Inflammatory macrophage (primary cell): ENCODE measurements around the gene FOXD2.
"Not testable (repeated sequence)": the region's sequence is repeated elsewhere in the genome, so short reads cannot be mapped to it uniquely, and the experiment has no call there.

ENCODE experiments used
- DNase-seq, 2 donors: peaks; one replicate each; pipeline ENCODE4 v3.0.0-alpha.2; 2020 to 2022

Gene FOXD2

GRCh38 chr1:47440599-47441081 is 2.8 kb downstream of the FOXD2 start:
- DNase-seq: no peak

DNA sequence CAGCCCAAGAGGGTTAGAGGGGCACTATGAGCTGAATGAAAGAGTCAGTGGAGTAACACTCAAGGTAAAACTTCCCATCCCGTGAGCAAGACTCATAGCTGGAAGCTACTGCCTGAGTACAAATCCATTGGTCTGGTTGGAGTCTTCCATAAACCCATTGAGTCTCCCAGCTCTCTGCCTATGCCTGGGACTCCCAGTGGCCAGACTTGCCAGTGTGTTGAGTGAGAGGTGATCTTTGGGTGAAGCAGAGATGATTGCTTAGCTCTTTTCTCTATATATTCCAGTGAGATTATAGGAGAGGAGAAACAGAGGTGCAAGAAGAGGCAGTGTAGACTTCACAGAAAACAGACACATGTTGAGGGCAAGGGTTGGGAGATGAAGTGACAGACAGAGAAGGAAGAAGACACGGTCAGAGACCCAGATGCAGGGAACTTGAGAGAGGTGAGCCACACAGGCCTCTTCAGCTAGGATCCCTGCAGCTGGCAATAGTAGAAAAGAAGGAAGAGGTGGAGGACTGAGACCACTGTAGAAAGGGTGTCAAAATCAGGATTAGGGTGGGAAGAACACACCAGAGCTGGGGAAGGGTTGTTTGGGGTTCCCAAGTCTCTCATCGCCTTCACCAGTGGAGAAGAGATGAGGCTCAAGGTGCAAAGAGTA is 3.7 kb downstream of the FOXD2 start:
- DNase-seq: no peak

GRCh38 chr1:47442202-47442601 is 4.4 kb downstream of the FOXD2 start:
- peak in 1 of 2 donors; percentile 26 for DNase-seq

- DNase-seq: no peak
Measured at GRCh38 chr1:47442842-47443529, 5.1 kb downstream of the FOXD2 start.

DNA sequence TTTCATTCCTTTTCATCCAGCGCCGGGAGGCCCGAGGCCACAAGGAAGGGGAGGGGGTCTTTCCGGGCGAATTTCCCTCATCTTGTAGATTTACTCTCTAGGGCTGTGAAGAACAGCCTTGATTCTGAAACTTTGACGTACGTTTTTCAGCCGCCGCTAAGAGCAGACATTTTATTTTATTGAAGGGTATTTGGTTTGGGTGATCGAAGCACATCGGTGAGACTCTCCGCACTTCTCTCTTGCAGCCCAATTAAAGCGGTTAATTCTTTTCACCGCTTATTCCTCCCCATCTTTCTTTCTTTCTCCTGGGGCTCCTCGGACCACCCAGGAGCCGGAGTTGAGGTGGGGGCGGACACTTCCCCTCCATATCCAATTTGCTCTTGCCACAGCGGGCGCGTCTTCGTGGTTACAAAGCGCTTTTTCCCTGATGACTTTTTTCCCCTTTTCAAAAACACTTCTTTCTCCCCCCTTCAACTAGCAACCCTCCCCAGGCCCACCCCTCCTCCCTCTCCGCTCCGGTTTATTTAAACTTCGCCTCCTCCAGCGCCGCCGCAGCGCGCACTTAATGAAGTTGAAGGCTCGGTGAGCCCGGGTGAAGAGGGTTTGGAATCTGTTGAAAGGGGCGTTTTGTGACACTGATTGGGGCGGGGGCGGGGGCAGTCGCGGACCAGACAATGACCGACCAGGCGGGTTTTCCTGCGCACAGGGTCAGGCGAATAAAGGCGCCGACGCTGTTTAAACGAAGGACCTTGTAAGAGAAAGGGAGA is 5.9 kb downstream of the FOXD2 start:
- DNase-seq: no peak

GRCh38 chr1:47444297-47444561 is 6.4 kb downstream of the FOXD2 start:
- no peak for DNase-seq

- DNase-seq: peak in 1 of 2 donors; percentile 47
Measured at GRCh38 chr1:47444562-47445465, 7.0 kb downstream of the FOXD2 start.

- DNase-seq: no peak
Measured at GRCh38 chr1:47445823-47446550, 8.1 kb downstream of the FOXD2 start.

GRCh38 chr1:47448462-47449222 is 10.8 kb downstream of the FOXD2 start:
- DNase-seq: no peak

DNA sequence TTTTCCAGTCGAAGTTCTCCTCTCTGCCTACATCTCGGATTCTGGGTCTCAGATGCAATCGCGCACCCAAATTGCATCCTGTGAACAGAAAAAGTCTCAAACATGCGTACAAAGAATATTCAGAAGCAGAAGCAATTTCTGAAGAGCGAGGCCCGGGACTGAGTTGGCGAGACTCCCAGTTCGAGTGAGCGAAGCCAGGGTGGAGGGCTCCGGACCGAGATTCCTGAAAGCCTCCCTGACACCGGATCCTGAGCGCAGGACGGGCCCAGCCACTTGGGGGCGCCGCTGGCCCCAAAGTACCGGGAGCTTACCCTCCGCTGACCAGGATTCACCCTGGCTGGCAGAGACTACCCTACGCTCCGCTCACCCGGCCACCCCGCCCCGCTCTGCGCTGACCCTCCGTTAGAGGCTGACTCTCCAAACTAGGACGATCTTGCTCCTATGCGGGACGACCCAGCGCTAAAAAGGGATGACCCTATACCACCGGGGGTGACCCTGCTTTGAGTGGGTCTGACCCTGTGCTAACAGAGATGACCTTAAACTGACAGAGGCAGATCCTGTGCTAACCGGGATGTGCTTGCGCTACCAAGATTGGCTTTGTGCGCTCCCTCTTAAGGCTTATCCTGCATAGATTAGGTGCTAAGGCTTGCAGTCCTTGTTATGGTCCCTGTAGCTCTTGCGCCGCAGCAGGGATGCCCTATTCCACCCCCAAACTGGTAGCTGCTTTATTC is 12.1 kb downstream of the FOXD2 start:
- DNase-seq: peak; percentile 38 to 51

DNA sequence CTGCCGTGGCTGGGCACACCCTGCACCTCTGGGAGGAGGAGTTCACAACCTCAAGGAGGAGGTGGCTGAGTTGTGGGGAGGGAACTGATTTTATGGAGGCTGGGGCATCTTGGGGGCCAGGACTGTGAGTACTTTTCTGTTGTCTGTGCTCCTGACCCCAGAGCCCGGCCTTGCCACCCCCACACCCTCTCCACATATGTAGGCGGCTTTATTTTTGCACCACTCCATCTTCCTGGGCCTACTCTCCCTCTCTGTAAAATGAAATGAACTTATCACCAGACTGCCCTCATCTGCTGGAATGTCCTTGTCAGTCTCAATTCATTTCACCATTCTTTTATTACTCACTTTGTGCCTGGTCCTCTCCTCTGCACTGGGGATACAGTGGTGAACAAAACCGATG is 12.8 kb downstream of the FOXD2 start:
- no peak for DNase-seq

DNA sequence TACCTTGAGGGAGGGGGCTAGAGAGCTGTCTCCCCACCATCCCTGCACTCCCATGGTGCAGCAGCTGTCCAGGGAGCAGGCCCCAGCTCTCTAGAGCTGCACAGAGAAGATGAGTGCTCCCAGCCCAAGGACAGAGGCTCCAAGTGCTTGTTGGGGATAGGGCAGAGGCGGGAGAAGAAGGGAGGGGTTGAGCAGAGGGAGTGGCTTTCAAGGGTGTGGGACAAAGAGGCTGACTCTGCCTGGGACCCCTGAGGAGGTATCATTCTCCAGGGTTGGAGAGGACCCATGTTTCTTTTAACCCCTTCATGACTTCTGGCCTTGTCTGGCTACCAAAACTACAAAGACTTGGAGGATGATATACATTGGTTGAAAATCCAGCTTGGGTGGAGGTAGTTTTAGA is 14.6 kb downstream of the FOXD2 start:
- DNase-seq: no peak

DNA sequence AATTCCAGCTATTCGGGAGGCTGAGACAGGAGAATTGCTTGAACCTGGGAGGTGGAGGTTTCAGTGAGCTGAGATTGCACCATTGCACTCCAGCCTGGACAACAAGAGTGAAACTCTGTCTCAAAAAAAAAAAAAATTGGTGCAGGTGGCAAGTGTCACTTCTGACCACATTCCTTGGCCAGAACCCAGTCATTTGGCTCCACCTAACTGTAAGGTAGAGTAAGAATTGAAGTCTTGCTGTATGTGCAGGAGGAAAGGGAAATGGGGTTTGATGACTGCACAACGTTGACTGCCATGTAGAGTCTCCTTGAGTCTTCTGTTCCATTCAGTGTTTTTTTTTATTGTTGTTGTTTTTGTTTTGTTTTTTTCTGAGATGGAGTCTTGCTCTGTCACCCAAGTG is 16.1 kb downstream of the FOXD2 start:
- DNase-seq: not testable (repeated sequence)

DNA sequence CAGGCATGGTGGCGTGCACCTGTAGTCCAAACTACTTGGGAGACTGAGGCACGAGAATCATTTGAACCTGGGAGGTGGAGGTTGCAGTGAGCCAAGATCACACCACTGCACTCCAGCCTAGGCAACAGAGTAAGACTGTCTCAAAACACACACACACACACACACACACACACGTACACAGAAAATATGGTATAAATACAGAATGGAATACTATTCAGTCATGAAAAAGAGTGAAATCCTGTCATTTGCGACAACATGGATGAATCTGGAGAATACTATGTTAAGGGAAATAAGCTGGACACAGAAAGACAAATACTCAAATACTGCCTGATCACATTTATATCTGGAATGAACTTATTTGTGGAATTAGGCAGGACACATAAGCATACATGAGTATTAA is 18.4 kb downstream of the FOXD2 start:
- no peak for DNase-seq

DNA sequence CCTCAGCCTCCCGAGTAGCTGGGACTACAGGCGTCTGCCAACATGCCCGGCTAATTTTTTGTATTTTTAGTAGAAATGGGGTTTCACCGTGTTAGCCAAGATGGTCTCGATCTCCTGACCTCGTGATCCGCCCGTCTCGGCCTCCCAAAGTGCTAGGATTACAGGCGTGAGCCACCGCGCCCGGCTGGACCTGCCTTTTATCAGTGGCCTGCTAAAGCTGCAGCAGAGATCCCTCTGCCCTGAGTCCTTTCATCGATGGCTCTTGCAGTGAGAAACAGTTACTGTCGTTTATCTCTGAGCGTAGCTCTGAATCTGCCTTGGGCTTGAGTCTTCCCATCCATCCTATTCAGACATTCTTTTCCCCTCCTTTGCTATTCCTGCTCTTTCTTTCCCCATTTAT is 19.7 kb downstream of the FOXD2 start:
- not testable (repeated sequence) for DNase-seq

DNA sequence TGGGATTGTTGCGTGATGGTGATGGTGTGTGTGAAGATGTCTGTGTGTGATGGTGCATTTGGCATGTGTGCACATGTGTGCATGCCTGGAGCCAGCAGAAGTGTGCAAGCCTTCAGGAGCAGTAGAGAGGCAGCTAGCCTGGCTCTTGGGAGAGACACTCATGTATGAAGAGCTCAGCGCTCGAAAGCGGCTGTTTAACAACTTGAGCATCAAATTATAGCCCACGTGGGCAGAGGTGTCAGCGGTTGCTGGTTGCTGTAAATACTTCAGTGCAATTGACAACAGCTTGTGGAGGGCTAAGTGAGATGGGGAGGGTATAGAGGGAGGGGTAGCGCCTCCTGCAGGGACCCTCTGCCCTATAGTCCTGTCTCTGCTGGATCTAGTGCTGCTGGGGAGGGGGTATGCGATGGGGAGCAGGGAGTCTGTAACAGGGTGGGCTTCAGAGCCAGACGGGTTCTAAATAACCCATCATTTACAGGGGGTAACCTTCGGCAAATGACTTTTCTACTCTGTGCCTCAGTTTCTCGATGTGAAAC is 21.5 kb downstream of the FOXD2 start:
- DNase-seq: no peak

DNA sequence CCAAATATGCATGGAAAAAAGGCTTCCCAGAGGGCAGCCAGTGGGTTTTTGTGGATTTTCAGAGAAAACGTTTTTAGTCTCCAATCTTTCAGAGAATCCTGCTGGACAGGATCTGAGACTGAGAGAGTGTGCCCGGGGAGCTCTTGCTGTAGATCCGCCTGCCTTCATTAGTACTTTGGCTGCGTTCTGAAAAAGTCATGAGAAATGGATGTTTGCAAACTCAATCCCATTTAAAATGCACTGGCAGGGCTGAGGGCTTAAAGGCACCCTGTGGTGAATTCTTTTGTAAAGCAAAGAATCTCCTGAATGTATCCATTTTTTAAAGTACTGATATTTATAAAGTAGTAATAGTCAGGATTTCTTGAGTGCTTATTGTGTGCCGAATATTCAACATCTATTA is 22.2 kb downstream of the FOXD2 start:
- DNase-seq: no peak

- no peak for DNase-seq
Measured at GRCh38 chr1:47460456-47460855, 22.6 kb downstream of the FOXD2 start.

DNA sequence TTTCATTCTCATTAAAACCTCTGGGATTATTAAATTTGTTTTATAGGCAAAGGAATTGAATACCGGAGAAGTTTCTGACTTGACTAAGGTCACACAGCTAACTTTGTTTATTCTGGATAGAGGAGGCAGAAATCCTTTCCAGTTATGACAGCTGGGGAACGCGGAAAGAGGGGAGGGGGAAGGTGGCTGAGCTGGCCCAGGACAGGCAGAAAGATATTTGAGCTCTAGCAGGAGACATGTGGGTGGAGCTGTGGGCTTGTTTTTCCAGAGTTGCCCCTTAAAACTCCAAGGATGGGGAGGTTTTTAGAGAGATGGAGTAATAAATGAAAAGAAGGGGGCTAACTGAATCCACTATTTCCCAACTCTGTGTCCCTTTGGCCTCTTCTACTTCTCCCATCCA is 27.8 kb downstream of the FOXD2 start:
- DNase-seq: no peak

GRCh38 chr1:47468709-47469389 is 31.0 kb downstream of the FOXD2 start:
- no peak for DNase-seq
